GM19455 (cell line): ENCODE results near the gene GALNT9.

Source experiments
- ATAC-seq: cut with Tn5 transposase; IDR thresholded peaks from one replicate; pipeline ENCODE4 v1.9.1; 2021; ENCODE audit not compliant: unreplicated experiment

Gene GALNT9

DNA sequence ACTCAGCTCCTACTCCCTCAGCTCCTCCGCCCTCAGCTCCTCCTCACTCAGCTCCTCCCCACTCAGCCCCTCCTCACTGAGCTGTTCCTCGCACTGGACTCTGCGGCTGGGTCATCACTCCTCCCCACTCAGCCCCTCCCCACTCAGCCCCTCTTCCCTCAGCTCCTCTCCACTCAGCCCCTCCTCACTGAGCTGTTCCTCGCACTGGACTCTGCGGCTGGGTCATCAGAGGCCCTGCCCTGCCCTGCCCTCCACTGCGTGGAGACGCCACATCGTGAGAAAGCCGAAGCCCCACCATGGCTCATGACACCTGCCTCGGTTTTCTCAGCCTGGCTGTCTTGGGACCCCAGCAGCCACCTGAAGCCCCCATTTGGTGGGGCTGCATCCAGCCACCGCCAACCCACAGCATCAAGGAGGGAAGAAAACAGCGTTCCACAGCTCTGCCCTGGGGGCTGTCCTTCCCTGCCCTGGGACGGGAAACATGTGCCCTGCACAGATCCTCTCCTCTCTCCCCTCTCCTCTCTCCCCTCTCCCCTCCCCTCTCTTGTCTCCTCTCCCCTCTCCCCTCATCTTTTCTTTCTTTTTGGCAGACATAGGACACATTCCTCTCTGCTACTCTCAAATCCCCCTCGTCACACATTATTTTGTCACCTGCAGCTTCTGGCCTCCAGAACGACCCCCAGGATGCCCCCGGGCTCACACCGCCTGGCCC, 167.4 kb downstream of the GALNT9 start:
- no peak for ATAC-seq

DNA sequence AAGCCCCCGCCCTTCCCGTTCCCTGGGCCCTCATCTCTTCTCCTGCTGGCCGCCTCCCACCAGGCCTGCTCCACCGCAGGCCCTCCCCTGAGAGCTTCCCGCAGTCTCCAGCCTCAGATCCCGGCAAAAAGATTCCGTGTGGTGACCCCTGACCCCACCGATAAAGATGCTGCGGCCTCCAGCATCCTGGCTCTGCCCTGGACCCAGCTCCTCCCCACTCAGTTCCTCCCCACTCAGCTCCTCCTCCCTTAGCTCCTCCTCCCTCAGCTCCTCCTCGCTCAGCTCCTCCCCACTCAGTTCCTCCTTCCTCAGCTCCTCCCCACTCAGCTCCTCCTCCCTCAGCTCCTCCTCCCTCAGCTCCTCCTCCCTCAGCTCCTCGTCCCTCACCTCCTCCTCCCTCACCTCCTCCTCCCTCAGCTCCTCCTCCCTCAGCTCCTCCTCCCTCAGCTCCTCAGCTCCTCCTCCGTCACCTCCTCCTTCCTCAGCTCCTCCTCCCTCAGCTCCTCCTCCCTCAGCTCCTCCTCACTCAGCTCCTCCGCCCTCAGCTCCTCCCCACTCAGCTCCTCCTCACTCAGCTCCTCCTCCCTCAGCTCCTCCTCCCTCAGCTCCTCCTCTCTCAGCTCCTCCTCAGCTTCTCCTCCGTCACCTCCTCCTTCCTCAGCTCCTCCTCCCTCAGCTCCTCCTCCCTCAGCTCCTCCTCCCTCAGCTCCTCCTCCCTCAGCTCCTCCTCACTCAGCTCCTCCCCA, 168.2 kb downstream of the GALNT9 start:
- no peak for ATAC-seq

GRCh38 chr12:132160601-132161035, 168.8 kb downstream of the GALNT9 start:
- ATAC-seq: no peak

DNA sequence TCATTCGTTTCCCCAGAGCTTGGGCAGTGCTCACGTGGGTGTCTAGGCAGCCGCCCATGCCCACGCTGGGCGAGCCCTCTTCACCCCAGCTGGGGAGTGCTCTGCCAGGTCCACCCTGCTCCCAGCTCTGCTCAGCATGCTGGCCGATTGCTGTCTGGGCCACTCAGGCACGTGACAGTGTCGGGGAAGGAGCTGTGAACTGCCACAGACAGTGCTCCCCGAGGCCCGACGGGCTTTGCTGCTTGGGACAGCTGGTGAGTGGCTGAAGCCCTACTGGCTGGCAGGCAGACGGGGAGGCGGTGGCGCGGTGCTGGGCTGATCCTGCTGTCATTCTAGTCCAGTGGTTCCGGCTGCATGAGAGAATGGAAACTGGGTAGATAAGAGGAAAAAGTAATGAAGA, 169.4 kb downstream of the GALNT9 start:
- ATAC-seq: no peak

DNA sequence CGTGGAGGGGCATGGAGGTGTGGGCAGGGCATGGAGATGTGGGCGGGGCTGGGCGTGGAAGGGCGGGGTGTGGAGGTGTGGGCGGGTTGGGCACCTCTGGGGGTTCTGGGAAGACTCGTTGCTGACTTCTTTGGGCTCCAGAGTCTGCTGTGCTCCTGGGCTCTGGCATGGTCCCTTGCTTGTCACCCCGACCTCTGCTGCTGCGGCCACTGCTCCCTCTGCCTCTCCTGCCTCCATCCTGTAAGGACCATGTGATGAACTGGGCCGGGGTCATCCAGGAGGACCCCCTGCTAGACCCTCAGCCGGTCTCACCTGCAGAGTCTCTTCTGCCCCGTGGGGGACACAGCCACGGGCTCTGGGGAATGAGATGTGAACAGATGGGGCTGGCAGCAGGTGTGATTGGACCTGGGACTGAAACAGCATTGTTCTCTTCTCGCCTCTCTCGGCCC, 169.8 kb downstream of the GALNT9 start:
- no peak for ATAC-seq

DNA sequence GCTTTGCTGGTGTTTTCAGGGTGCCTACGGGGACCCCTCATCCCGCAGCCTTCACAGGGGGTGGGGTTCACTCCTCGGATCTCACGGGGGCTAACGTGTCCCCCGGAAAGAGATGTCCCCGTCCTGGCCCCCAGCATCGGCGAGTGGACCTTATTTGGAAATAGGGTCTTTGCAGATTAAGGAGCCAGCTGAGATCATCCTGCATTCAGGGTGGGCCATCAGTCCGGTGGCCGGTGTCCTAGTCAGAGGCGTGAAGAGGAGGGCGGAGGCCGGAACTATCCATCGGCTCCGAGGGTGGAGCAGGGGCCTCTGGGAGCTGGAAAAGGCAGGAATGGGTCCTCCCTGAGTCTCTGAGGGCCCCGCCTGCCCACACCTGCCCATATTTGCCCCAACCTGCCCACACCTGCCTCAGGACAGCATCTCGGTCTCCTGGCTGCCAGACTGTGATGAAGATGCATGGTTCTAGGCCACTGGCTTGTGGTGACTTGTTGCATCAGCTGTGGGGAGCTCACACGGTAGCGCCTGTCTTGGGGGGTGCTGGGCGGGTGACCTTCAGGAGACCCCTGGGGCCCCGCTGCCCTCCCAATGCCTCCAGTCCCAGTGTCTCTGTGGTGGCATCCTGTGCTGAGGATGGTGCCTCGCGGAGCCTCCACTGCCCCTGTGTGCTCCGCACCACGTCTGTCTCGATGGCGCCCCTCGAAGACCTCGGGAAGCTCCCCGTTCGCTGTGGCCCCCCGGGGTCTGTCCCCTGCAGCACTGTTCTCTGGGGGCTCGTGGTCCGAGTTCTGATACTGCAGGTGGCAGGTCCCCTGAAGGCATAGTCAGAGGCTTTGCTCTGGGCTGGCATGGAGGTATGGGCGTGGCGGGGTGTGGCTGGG, 170.5 kb downstream of the GALNT9 start:
- ATAC-seq: no peak

- ATAC-seq: no peak
Measured at GRCh38 chr12:132157733-132158409, 171.5 kb downstream of the GALNT9 start.

DNA sequence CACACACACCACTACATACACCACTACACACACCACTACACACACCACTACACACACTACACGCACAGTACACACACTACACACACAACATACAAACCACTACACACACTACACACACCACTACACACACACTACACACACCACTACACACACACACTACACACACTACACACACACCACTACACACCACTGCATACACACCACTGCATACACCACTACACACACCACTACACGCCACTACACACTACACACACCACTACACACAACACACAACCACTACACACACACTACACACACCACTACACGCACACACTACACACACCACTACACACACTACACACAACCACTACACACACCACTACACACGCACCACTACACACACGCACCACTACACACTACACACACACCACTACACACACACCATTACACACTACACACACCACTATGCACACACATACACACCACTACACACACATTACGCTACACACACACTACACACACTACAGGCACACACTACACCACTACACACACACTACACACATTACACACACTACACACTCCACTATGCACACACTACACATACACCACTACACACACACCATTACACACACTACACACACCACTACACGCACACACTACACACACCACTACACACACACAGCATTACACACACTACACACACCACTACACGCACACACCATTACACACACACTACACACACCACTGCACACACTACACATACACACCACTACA, 172.6 kb downstream of the GALNT9 start:
- no peak for ATAC-seq

- ATAC-seq: no peak
Measured at GRCh38 chr12:132155771-132156572, 173.4 kb downstream of the GALNT9 start.

GRCh38 chr12:132154941-132155770, 174.2 kb downstream of the GALNT9 start:
- no peak for ATAC-seq

- ATAC-seq: no peak
Measured at GRCh38 chr12:132154341-132154761, 175.0 kb downstream of the GALNT9 start.

- no peak for ATAC-seq
Measured at GRCh38 chr12:132153501-132154340, 175.7 kb downstream of the GALNT9 start.

DNA sequence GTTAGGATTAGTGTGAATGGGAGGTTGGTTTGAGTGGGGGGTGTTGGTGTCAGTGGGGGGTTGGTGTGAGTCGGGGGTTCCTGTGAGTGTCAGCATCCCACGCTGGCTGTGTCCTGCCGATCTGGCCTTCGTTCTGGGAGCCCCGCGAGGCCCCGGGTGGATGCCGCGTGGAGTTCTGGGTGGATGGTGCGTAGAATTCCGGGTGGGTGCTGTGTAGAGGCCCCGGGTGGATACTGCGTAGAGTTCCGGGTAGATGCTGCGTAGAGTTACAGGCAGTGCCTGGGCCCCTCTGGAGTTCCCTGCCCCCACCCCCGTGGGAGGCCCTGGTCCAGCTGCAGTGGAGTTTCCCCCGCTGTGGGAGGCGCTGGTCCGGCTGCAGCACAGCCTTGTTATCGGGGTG, 176.4 kb downstream of the GALNT9 start:
- no peak for ATAC-seq

DNA sequence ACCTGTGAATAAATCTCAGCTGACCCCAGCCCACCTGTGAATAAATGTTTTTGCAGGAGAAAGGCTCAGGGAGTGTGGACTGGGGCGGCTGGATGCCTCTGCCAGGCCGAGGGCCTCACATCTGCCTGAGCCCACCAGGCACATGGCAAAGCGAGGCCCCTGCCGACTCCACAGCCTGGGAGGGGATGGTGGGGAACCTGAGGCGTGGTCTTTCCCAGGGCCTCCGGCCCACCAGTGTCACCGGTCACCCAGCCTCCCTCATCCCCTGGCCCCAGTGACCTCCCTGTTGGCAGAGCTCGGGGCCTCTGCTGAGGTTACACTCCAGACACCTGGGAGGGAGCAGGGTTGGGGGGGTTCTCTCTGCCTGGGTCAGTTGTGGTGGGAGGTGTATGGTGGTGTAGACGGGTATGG, 177.0 kb downstream of the GALNT9 start:
- ATAC-seq: no peak

DNA sequence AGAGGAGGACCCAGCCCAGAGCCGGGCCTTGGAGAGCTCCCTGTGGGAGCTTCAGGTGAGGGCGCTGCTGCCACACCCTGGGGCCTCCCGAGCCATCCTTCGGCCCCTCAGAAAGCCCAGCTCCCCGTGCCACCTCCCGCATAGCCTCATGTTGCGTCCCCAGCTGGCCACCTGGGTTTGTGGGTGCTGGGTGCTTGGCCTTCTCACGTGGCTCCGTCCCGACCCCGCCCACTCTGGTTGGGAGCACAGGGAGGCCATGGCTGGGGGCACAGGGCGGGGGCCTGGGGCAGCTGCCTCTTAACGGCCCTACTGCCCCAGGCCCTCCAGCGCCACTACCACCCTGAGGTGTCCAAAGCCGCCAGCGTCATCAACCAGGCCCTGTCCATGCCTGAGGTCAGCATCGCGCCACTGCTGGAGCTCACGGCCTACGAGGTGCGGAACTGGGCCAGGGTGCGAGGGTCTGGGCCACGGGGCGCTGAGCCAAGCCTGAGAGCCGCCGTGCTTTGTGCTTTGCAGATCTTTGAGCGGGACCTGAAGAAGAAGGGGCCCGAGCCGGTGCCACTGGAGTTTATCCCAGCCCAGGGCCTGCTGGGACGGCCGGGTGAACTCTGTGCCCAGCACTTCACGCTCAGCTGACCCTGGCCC, 177.5 kb downstream of the GALNT9 start:
- ATAC-seq: no peak

DNA sequence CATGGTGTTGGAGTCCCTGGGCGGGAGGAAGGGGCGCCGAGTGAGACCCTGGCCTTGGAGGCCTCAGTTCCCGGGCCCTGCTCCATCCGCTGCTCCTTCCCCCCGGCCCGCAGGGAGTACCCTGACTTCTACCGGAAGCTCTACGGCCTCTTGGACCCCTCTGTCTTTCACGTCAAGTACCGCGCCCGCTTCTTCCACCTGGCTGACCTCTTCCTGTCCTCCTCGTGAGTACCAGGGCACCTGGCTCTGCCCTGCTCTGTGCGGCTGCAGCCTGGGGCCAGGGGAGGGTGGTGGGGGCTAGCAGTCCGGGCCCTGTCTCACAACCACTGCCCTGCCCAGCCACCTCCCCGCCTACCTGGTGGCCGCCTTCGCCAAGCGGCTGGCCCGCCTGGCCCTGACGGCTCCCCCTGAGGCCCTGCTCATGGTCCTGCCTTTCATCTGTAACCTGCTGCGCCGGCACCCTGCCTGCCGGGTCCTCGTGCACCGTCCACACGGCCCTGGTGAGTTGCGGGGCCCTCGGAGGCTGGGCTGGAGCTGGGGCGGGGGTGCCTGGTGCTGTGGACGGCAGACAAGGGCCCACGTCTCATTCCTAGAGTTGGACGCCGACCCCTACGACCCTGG, 178.1 kb downstream of the GALNT9 start:
- no peak for ATAC-seq

GRCh38 chr12:132150780-132151144, 178.6 kb downstream of the GALNT9 start:
- no peak for ATAC-seq
